ENCODE measurements around the gene NLRP2B. TPM values are rescaled to one million over a fixed set of nuclear protein-coding genes. Genes with fewer than 3 reads are reported as not detected.
"Not testable (repeated sequence)": the region's sequence is repeated elsewhere in the genome, so short reads cannot be mapped to it uniquely, and the experiment has no call there.

The NLRP2B gene
- polyA plus RNA-seq, 1 of the 3 experiments (the other 2 are of a cell fraction): not detected

DNA sequence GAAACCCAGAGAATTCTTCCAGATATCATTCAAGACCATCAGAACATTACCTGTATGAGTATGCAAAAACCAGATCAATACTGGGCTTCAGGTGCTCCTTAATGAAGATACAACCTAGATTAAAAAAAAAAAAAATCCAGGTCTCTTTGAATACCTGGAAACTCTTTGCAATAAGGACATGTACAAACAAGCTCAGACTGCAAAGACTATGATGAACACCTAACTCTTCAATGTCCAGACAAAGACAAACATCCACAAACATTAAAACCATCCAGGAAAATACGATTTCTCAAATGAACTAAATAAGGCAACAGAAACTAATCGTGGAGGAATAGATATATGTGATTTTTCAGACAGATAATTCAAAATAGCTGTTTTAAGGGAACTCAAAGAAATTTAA is 38.7 kb downstream of the NLRP2B start:
- no peaks in the 10 kb centered on the region for H3K9me3 ChIP-seq
- H3F3A ChIP-seq (replicated peaks; ENCODE audit: insufficient read depth): no peaks in the 10 kb centered on the region
- no peak overlapping the region for H3K4me2 ChIP-seq
- no peaks in the 10 kb centered on the region for H4K20me1 ChIP-seq (ENCODE audit: insufficient read depth)
- WGBS (ENCODE audit: low lambda C conversion rate): 1% methylated on average over 2 of the region's 2 CpGs
- H3K27me3 ChIP-seq (ENCODE audit: insufficient read depth): no peaks in the 10 kb centered on the region
- H3K36me3 ChIP-seq (replicated peaks in 1 of 2; ENCODE audit: control insufficient read depth in 1 of 2, insufficient read depth in 2 of 2, low read length in 1 of 2): no peaks in the 10 kb centered on the region
- no peak overlapping the region for H3K4me3 ChIP-seq (ENCODE audit: low read depth in 2 of 2, low read length in 1 of 2)
- no peaks in the 10 kb centered on the region for H3K79me2 ChIP-seq (ENCODE audit: insufficient read depth)
- H3K9ac ChIP-seq: no peak overlapping the region
- no peak for DNase-seq
- no peak overlapping the region for H3K27ac ChIP-seq (ENCODE audit: low read depth in 2 of 2, low read length in 1 of 2)
- ChIA-PET POLR2A (no interaction called here), CTCF (no interaction called here)
- no peaks in the 10 kb centered on the region for H3K4me1 ChIP-seq (ENCODE audit: control insufficient read depth in 1 of 2, insufficient read depth in 2 of 2, low read depth in 1 of 2, low read length in 1 of 2)
- no peaks in the 10 kb centered on the region for H3K9me2 ChIP-seq
- H2AFZ ChIP-seq (ENCODE audit: low read depth): no peak overlapping the region
- TF ChIP-seq POLR2AphosphoS5 (IDR thresholded peaks at IDR 0.05; ENCODE audit: low read depth, low read length) (no peak), SMC3 (IDR thresholded peaks at IDR 0.05; ENCODE audit: low read depth, low read length) (no peak), FOXJ3 (CRISPR knock-in tag; IDR thresholded peaks at IDR 0.05) (no peak), RFX5 (IDR thresholded peaks at IDR 0.05; ENCODE audit: low read length) (no peak), TEAD4 (IDR thresholded peaks at IDR 0.05; ENCODE audit: borderline replicate concordance, insufficient read depth) (no peak)
- TF ChIP-seq, protein P1, sequence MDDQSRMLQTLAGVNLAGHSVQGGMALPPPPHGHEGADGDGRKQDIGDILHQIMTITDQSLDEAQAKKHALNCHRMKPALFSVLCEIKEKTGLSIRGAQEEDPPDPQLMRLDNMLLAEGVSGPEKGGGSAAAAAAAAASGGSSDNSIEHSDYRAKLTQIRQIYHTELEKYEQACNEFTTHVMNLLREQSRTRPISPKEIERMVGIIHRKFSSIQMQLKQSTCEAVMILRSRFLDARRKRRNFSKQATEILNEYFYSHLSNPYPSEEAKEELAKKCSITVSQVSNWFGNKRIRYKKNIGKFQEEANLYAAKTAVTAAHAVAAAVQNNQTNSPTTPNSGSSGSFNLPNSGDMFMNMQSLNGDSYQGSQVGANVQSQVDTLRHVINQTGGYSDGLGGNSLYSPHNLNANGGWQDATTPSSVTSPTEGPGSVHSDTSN (IDR thresholded peaks at IDR 0.05): no peak

DNA sequence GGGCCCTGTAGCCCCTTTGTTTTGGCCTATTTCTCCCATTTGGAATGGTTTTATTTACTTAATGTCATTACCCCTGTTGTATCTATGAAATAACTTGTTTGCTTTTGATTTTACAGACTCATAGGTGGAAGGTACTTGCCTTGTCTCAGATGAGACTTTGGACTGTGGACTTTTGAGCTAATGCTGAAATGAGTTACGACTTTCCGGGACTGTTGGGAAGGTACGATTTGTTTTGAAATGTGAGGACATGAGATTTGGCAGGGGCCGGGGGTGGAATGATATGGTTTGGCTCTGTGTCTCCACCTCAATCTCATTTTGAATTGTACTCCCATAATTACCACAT is 39.4 kb downstream of the NLRP2B start:
- Histone ChIP-seq H4K20me1 (ENCODE audit: insufficient read depth) (no peaks in the 10 kb centered on the region), H3K9ac (no peak overlapping the region), H3K4me1 (ENCODE audit: control insufficient read depth in 1 of 2, insufficient read depth in 2 of 2, low read depth in 1 of 2, low read length in 1 of 2) (no peaks in the 10 kb centered on the region), H3K9me3 (no peaks in the 10 kb centered on the region), H3K79me2 (ENCODE audit: insufficient read depth) (no peaks in the 10 kb centered on the region), H3K4me2 (no peak overlapping the region), H3K9me2 (no peaks in the 10 kb centered on the region), H3K36me3 (replicated peaks in 1 of 2; ENCODE audit: control insufficient read depth in 1 of 2, insufficient read depth in 2 of 2, low read length in 1 of 2) (no peaks in the 10 kb centered on the region), H2AFZ (ENCODE audit: low read depth) (no peak overlapping the region), H3K27me3 (ENCODE audit: insufficient read depth) (no peaks in the 10 kb centered on the region), H3K4me3 (ENCODE audit: low read depth in 2 of 2, low read length in 1 of 2) (no peak overlapping the region), H3K27ac (ENCODE audit: low read depth in 2 of 2, low read length in 1 of 2) (no peak overlapping the region), H3F3A (replicated peaks; ENCODE audit: insufficient read depth) (no peaks in the 10 kb centered on the region)
- 36% methylated on average over 4 of the region's 4 CpGs for WGBS (ENCODE audit: low lambda C conversion rate)
- TF ChIP-seq MEF2A (IDR thresholded peaks at IDR 0.05; ENCODE audit: borderline replicate concordance, low read depth) (no peak), EZH2phosphoT487 (IDR thresholded peaks at IDR 0.05; ENCODE audit: borderline replicate concordance, low read depth) (no peak), JUND (IDR thresholded peaks at IDR 0.05) (no peak), EP300 (IDR thresholded peaks at IDR 0.05; ENCODE audit: borderline replicate concordance in 1 of 2, low read depth in 1 of 2, low read length in 1 of 2) (no peak), SMC3 (IDR thresholded peaks at IDR 0.05; ENCODE audit: low read depth, low read length) (no peak), FOSL2 (IDR thresholded peaks at IDR 0.05; ENCODE audit: borderline replicate concordance, low read depth) (no peak), TAF1 (IDR thresholded peaks at IDR 0.05; ENCODE audit: borderline replicate concordance, low read depth, low read length) (no peak)
- TF ChIP-seq, protein P1 (IDR thresholded peaks at IDR 0.05): no peak
- TF ChIP-seq, protein P2, sequence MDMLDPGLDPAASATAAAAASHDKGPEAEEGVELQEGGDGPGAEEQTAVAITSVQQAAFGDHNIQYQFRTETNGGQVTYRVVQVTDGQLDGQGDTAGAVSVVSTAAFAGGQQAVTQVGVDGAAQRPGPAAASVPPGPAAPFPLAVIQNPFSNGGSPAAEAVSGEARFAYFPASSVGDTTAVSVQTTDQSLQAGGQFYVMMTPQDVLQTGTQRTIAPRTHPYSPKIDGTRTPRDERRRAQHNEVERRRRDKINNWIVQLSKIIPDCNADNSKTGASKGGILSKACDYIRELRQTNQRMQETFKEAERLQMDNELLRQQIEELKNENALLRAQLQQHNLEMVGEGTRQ (IDR thresholded peaks at IDR 0.05; ENCODE audit: borderline replicate concordance, low read depth, low read length): no peak
- ChIA-PET POLR2A (no interaction called here), CTCF (no interaction called here)
- no peak for DNase-seq

DNA sequence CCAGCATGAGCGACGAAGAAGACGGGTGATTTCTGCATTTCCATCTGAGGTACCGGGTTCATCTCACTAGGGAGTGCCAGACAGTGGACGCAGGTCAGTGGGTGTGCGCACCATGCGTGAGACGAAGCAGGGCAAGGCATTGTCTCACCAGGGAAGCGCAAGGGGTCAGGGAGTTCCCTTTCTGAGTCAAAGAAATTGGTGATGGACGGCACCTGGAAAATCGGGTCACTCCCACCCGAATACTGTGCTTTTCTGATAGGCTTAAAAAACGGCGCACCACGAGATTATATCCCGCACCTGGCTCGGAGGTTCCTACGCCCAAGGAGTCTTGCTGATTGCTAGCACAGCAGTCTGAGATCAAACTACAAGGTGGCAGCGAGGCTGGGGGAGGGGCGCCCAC is 50.6 kb downstream of the NLRP2B start:
- H3K9ac ChIP-seq; CTCF ChIA-PET; H3K27me3 ChIP-seq (ENCODE audit: insufficient read depth); H3K9me3 ChIP-seq; H3K4me1 ChIP-seq (ENCODE audit: control insufficient read depth in 1 of 2, insufficient read depth in 2 of 2, low read depth in 1 of 2, low read length in 1 of 2); POLR2A ChIA-PET; H3K4me3 ChIP-seq (ENCODE audit: low read depth in 2 of 2, low read length in 1 of 2); H3K9me2 ChIP-seq; H3K27ac ChIP-seq (ENCODE audit: low read depth in 2 of 2, low read length in 1 of 2); H3K79me2 ChIP-seq (ENCODE audit: insufficient read depth); H3K36me3 ChIP-seq (replicated peaks in 1 of 2; ENCODE audit: control insufficient read depth in 1 of 2, insufficient read depth in 2 of 2, low read length in 1 of 2); H3K4me2 ChIP-seq; H3F3A ChIP-seq (replicated peaks; ENCODE audit: insufficient read depth); H4K20me1 ChIP-seq (ENCODE audit: insufficient read depth); H2AFZ ChIP-seq (ENCODE audit: low read depth); DNase-seq: not testable (repeated sequence)
- 80% methylated on average over 16 of the region's 20 CpGs for WGBS (ENCODE audit: low lambda C conversion rate)

All from SK-N-SH (cell line).